T-helper 2 cell (primary cell): Measurements from ENCODE around the gene ZNF521.

Experiments used
- DNase-seq, 5 experiments: peaks; one replicate each; pipeline versions ENCODE4 v3.0.0 to v3.0.0-alpha.2; 2012 to 2022

The ZNF521 gene

DNA sequence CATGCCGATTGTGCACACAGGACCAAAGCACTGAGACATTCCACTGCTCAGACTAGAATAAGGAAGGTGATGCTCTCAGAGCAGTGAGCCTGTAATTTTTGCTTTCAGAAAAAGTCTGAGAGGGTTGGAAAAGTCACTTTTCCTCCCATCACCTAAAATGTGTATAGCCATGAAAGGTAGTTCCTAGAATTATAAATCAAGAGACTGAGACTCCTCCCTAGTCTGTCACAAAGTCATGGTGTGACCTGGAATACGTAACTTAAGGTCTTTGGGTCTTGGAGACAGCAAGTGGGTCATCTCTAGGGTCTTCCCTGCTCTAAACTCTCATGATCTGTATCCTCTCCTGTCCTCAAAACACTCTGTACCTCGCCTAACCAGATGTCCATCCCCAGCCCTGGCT is 16.9 kb downstream of the ZNF521 start:
- no peak for DNase-seq

DNA sequence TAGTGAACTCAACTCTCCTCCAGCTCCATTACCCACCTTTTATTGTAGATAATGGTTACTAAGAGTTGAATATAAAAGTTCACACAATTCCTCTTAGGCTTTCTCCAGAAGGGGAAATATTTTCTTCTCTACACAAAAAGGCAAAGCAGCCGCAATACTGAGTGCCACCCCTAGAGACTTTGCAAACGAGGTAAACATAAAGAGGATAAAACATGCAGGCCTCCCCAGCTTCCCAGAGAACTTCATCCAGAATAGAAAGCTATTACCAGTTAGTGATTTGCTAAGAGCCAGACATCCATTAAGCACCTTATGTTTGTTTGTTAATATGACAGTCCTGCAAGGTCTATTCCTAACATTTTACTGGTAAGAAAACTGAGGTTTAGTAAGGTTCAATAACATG is 17.4 kb downstream of the ZNF521 start:
- DNase-seq = no peak

DNA sequence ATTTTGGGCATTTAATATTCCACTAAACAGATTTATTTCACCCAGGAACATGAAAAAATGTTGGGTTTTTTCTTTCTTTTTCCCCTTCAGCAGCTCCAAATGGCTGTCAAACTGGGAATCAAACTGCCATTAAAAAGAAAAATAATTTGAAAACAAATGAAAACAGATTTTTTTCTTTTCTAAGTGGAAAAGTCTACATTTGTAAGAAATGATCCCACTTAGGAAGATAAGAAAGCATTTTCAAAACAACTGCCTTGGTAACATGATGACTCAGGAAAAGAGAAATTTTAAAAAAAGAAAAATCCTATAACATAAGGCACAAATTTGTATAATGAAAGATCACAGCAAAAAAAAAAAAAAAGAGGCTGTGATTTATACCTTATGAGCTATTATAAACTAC is 20.0 kb downstream of the ZNF521 start:
- no peak for DNase-seq

DNA sequence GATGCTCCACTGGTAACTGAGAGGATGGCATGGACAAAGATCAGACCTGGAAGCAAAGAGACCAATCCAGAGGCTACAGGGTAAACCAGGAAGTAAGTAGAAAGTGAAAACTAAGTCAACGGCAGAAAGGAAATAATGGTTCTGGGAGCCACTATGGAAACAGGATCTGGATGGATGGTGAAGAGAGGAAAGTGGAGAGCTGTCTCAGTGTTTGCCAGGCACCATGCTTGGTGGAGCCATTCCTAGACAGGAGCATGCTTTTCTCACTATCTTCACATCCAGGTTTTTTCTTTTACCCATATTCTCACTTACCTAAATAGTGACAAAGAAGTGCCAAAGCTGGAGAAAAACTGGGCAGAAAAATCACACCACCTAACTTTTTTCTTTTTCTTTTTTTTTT is 22.2 kb downstream of the ZNF521 start:
- DNase-seq = no peak

DNA sequence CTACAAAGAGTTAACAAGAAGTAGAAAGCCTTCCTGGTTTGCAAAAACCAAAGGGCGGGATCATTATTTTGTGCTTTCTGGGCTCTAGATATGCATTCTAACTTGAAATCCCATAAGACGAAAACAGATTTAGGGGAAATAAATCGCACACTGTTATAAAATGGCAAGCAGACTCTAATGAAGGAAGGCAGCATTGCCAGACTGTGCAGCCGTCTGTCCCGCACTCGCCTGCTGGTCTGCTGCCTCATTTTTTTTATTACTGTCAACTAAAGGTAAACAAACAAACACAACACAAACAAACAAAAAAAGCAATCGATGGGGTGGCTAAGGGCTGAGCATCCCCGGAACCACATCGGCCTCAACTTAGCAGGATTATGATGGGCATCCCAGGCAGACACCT is 24.4 kb downstream of the ZNF521 start:
- DNase-seq = no peak

DNA sequence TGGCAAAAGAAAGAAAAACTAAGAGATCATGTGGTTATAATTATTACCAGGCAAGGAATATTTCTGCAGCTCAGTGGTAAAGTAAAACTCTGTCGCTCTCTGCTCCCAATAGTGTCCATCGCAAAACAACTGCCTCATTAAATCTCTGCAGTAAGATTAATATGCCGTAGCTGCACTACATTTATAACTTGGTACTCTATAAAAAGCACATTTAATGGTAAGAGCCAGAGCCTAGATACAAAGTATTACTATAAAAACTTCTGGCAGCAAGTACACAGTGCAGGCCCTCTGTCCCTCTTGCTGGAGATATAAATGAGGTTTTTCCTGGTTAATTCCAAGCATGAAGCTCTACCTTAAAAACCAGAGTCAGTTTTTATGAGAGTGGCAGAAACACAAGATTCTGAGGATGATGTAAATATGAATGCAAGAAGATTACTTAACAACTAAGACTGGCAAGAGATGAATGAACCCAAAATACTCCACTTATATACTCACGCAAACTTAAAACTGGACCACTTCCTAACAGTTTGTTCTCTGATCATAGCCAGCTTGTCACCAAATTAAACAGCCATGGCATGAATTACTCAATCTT is 25.5 kb downstream of the ZNF521 start:
- DNase-seq = no peak

DNA sequence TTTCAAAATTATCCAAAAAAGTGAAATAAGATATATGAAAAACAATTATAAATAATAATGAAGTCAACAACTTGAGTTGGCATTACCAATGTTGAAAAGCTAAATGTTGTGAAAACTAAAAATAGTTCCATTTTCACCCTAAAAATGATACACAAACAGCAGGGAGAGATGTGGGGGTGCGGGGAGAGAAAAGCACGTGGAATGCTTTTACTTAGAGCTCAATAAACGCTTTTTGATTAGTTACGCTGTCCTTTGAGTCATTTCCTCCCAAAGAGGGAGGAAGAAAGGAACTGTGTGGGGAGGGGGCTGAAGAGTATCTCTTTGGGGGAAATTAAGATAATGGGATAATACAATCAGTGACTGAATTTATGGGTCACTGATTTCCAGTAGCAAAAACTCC is 29.2 kb downstream of the ZNF521 start:
- DNase-seq = no peak

DNA sequence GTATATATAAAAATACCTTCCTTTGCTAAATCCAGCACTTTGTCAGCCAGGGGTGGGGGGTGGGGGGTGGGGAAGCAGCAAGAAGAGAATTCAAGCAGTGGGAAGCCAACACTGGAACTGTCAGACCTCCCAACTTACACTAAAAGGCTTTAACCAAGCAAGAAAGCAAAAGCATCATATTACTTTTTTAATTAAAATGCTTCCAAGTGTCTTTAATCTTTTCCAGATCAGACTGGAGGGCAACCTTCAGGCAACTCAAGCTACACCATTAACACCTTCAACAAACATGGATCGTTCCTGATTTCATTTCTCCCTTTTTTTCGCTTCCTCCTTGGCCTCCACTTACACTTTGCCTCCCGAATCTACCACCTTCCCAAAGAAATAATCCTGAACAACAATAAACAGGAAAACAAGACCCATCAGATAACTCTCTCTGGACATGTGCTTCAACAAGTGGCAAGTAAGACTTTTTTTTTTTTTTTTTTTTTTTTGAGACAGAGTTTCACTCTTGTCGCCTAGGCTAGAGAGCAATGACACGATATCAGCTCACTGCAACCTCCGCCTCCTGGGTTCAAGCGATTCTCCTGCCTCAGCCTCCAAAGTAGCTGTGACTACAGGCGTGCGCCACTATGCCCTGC is 35.5 kb downstream of the ZNF521 start:
- DNase-seq = no peak

DNA sequence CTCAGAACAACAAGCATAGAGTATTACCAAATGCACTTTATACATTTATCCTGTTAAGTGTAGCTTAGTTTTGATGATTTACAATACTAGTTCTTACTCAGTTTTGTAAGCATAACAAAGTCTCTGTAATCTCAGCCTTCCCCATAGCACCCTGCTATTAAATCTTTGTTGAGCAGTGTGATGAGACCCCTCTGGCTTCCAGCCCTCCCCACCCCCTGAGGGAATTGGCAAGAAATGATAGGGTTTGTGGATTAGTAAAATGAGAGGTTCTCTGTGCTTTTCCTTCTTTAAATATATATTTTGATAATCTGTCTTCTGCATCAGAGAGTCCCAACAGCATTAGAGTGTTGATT is 37.2 kb downstream of the ZNF521 start:
- no peak for DNase-seq

DNA sequence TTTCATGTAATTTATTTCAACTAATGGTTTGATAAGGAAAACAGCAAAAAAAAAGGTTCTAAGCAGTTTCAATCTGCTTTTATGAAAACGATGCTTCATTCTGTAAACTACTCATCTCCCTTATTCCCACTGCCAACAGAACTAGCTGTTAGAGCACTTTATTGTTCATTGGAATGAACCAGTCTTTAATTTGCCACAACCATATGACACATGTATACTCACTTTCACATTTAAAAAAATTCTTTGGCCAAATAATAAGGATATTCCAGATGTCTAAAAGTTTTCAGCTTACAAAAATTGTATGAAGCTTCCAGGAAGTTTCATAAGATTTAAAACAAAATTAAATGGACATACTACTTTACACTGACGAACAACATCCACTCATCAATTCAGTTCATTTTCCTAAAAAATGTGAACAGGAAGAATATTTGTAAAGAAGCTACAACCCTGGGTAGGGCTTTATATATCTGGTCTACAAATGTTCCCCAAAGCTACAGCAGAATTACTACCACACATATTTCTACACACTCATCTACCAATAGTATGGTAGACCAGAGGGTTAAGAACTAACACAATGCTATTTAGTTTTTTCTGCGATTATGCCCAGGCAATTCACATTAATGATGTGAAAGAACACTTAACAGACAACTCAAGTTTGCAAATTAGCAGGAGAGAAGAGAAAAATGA is 37.7 kb downstream of the ZNF521 start:
- DNase-seq = no peak

DNA sequence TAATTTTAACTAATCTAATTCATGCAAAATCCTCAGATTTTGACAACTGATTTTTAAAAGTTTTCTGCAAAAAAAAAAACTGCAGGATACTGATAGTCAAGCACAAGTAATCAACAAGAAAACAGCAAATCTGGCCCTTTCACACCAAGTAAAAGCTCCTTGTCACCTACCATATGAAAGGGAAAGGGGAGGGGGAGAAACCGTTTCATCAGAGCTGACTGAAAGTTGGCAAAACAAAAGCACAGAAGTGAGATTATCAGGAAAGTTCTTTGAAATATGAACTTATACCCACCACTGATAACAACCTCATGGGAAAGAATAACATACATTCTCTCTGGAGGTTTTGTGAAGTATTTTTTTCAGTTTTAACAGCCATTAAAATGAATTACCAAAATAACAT is 38.7 kb downstream of the ZNF521 start:
- DNase-seq = no peak

DNA sequence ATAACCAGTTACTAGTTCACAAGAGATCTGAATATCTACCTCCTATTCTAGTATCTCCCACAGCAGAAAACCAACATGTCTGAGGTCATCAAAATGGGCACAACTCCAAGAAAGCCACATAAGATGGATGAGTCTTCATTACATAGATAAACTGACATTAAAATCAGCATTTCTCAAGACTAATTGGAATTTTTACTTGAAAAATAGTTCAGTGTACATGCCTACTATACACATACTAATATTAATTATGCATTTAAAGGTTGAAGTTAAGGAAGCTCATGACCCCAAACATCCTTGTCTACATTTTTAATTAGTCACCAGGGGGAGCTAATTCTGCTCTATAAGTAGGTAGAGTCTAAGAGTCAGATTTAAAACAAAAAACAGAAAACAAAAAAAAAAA is 41.9 kb downstream of the ZNF521 start:
- DNase-seq = no peak

DNA sequence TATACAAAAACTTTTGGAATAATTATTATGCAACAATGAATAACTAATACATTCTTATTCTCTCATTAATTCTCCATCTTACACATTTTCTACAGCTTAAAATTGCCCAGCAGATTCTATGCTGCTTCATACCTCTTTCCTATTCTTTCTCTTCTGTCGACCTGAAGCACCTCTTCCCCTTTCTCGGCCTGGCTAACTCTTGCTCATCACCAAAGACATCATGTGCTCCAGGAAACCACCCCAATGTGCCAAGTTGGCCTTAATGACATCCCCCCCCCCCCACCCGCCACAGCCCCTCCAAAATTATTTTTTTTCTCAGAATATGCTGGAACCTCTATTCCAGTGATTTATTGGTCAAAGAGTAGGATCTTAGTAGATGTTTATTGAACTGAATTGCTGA is 43.6 kb downstream of the ZNF521 start:
- DNase-seq = no peak

DNA sequence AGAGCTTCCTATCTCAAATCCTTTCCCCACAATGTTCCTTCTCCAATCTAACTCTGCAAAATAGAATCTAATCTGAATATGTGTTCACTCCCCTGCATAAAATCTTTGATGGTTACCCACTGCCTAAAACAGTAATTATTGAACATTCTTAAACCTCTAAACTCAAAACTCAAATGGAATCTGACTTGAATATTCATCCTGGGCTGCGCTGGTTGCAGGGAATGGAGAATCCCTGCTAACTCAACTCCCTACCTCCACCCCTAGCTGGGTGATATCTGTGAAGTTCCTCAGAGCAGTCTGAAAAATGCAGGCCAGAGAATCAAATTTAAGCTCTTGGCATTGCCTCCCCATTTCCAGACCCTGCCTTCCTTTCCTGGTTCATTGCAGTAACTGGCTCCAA is 44.8 kb downstream of the ZNF521 start:
- DNase-seq = no peak

DNA sequence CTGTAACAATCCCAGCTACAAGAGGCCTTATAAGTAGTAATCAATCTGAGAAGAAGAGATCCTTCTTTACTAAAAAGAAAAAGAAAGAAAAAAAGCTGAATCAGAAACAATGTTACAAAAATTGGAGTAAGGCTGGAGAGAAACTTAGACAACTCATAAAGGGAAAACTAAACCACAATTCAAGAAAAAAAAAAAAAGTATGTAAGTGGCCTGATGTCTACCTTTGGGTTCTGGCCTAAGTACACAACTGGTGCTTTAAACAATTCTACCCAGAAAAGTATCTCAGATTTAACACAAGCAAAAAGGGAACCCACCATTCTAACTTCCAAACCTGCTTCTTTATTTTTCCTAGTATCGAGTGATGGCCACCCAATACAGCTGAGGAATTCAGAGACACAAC is 45.3 kb downstream of the ZNF521 start:
- no peak for DNase-seq

DNA sequence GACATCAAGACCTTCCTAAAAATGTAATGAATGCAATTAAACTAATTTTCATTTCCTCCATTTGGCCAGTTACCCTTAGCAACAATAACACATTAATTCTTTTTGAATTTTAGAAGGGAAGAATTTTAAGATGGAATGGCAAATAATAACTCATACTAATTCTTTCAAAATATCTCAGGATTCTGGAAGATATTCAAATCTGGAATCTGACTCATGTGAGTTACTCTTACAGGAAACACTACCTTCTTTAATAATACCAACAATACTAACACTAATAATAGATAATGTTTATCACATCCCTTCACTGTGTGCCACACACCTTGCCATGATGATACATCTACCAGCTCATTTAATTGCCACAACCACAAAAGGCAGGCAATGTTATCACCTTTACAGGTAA is 46.4 kb downstream of the ZNF521 start:
- DNase-seq = no peak

DNA sequence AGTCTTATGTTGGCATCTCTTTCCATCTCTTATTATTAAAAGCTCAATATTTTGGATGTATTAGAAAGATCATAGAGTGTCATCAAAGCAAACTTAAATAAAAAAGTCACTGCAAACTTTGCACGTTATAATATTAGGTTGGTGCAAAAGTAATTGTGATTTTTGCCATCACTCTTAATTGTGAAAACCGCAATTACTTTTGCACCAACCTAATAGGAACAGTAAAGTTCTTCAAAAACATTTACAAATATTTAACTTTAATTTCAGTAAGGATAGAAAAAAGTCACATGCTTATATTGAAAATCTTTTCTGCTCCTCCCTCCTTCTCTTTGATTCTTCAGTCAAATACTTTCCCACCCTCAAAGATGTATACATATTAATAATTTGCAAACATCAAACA is 51.5 kb downstream of the ZNF521 start:
- DNase-seq = no peak

DNA sequence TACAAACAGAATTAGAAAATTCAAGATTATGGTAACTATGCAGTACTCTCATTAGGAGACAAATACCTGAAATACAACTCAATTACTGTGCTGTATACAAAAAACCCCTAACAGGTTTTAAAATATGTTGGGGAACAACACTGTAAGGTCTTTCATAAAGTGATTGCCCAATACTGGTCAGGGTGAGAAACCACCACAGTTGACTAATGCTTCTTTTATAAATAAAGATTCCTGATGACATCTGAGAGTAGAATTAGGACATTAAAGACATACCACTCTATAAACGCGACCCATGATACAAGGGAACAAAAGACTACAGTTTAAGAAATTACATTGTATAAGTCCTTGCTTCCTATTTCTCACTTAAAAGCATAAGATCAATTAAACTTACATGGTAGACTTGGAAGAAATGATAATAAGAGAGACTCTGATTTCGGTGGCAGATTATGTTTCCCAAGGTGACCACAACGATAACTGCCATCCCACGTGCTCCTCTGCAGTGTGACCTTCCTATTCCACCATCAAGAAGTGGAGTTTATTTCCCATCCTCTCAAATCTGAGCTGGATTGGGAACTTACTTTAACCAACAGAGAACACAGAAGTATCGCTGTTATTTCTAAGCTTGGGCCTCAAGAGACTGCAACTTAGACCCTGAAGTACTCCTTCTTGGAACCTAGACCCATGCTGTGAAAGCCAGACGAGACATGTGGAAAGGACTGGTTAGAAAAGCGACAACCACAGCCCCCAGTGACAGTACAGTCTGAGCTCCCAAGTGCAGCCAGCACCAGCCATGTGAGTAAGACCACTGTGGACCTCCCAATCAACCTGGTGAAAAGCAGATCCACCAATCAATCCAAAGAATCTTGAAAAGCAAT is 52.3 kb downstream of the ZNF521 start:
- DNase-seq = no peak

DNA sequence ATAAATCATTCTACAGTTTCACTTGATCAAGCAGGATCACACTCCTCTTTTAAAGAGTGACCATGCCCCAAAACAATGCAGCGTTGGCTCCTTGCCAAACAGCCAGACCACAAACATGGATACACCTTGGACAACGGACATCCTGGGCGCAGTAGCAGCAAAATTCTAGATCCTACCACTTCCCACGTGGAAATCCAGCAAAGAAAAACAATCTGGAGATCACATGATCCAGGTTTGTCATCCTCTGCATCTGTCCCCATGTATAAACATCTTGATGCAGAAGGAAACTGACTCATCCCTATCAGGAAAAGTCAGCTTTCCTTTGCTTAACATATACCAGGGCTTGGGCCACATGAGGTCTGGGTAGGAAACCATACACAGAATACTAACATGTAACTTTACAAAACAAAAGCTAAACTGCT is 53.1 kb downstream of the ZNF521 start:
- DNase-seq = no peak

DNA sequence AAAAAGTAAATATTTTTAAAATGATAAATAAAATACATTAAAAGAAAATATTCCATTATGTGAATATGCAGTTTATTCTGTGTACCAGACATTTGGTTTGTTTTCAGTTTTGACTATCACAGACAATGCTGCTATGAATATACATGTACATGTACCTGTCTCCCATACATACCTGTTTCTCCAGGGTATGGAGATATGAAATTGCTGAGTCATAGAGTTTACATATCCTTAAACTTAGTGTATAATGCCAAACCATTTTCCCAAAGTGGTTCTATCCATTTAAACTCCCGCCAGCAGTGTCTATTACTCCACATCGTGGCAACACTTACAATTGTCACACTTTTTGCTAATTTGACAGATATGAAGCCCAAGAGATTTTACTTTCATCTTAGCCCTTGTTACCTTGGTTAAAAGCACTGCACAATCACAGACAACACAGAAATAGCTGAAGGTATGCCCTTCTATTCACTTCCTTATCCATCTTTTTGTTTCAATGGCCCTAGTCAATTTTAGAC is 56.3 kb downstream of the ZNF521 start:
- DNase-seq = no peak

DNA sequence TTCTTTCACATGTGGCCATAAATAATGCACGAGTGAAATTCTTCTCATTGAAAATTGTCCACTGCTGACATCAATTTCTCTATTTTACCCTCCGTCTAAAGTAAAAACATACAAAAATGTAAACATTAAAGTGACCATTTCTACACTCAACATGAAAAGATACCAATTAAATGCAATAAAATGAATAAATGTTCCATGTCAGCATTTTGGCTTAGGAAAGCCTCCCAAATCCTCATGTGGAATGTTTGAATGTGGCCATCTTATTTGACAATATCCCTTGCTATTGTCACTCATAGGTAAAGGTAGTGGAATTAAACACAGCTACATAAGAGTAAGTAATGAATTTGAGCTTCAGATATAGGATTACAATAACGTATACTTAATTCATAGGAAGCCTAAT is 60.8 kb downstream of the ZNF521 start:
- DNase-seq = no peak

DNA sequence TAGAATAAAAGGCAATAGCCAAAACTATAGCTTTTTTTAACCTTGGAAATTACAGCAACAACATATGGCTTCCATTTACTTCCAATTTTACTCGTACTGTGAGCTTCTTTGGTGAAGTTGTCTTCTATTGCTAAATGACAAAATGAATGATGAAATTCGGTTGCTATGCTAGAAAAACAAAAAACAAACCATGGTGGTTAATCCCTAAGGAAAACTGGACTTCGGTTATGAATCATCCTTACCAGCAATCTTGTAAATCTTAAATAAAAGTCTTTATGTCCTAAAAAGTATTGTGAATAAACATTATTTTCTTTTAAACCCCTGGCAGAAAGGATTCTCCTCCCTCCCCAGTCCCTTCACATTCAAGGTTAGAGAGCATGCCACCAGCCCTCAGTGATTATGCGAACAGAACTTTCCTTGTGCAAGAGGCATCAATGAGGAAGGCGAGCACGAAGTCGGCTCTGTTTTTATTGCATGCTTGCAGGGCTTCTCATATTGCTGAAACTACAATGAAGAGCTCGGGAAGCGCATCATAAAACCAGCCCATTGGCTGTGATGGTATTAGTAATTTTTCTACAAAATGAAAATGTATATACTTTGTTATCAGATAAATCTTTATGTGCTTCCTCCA is 62.9 kb downstream of the ZNF521 start:
- DNase-seq = no peak

DNA sequence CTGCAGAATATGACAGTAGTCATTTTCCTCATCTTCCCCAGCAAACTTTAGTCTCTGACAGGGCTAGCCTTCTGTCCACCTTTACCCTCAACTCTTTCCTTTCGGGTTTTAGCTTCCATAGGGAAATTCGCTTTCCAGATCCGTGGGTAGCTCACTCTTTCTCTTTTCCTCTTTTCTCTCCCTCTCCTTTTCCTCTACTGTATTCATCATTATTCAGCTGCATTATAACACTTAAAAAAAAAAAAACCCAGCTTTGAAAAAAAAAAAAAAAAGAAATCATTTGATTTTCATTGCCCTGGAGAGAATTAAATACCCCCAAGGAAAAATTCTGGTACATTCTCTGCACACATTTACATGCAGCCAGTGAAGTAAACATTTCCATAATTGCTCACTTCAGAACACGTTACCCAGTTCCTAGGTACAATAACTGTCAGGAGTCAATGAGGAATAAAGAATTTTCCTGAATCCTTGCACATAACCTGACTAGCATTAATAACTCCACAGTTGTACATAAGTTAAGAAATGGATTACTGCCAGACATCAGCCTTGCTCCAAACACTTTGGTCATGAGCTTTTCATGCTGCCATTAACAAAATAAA is 63.5 kb downstream of the ZNF521 start:
- DNase-seq = no peak
